Osteocyte (in vitro differentiated cells): Measurements from ENCODE around the gene GALNS. TPM values are rescaled to one million over a fixed set of nuclear protein-coding genes. Genes with fewer than 3 reads are reported as not detected.

ENCODE experiments used
- DNase-seq: peaks from one replicate; pipeline ENCODE4 v3.0.0; 2021; ENCODE audit warnings: mixed read lengths; ENCODE audit not compliant: unreplicated experiment; ENCODE audit errors: extremely low spot score
- H3K27ac Mint-ChIP-seq: one replicate; pipeline ENCODE4 v1.8.0; 2021; ENCODE audit warnings: mild to moderate bottlenecking, mixed read lengths; ENCODE audit not compliant: unreplicated experiment
- H3K27me3 Mint-ChIP-seq: one replicate; pipeline ENCODE4 v1.8.0; 2021; ENCODE audit warnings: mixed read lengths; ENCODE audit not compliant: unreplicated experiment
- H3K36me3 Mint-ChIP-seq: one replicate; pipeline ENCODE4 v1.8.0; 2021; ENCODE audit warnings: mixed read lengths; ENCODE audit not compliant: unreplicated experiment
- H3K4me1 Mint-ChIP-seq: one replicate; pipeline ENCODE4 v1.8.0; 2021; ENCODE audit warnings: mixed read lengths; ENCODE audit not compliant: unreplicated experiment
- H3K4me3 Mint-ChIP-seq: one replicate; pipeline ENCODE4 v1.8.0; 2021; ENCODE audit warnings: mild to moderate bottlenecking, moderate library complexity, mixed read lengths; ENCODE audit not compliant: unreplicated experiment
- H3K9me3 Mint-ChIP-seq: one replicate; pipeline ENCODE4 v1.8.0; 2021; ENCODE audit warnings: mixed read lengths; ENCODE audit not compliant: unreplicated experiment
- total RNA-seq: library from RNA; stranded (reverse); gene quantifications from 2 replicates; pipeline ENCODE4 v1.2.1, GENCODE V29; 2021
- TF ChIP-seq, protein P1 (sequence below): fragments of 200-600 bp; sonication (generic); IDR thresholded peaks from 2 replicates; pipeline ENCODE4 v1.5.0; 2021; ENCODE audit warnings: antibody characterized with exemption, mild to moderate bottlenecking, moderate library complexity

GALNS gene
- total RNA-seq, 1 donor from 2014 or later, result 47.0 TPM

DNA sequence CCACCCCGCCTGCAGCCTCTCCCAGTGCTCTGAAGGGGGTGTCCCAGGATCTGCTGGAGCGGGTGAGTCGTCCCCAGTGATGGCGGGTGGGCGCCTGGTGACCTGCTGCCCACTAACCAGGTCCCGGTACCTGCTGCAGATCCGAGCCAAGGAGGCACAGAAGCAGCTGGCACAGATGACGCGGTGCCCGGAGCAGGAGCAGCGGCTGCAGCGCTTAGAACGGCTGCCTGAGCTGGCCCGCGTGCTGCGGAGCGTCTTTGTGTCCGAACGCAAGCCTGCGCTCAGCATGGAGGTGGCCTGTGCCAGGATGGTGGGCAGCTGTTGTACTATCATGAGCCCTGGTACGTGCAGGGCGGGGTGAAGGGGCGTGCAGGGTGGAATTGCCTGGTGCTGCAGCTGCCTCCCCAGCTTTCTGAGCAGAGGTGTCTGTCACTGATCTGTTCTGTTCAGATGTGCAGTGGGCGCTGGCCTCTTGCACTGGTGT is 49.6 kb downstream of the GALNS start:
- Mint-ChIP-seq H3K4me1 (peaks cover 20% of the 10 kb centered on the region), H3K9me3 (no peaks in the 10 kb centered on the region), H3K36me3 (no peaks in the 10 kb centered on the region), H3K27ac (no peak overlapping the region), H3K27me3 (no peaks in the 10 kb centered on the region), H3K4me3 (no peak overlapping the region)
- no peak for DNase-seq
- TF ChIP-seq, protein P1, sequence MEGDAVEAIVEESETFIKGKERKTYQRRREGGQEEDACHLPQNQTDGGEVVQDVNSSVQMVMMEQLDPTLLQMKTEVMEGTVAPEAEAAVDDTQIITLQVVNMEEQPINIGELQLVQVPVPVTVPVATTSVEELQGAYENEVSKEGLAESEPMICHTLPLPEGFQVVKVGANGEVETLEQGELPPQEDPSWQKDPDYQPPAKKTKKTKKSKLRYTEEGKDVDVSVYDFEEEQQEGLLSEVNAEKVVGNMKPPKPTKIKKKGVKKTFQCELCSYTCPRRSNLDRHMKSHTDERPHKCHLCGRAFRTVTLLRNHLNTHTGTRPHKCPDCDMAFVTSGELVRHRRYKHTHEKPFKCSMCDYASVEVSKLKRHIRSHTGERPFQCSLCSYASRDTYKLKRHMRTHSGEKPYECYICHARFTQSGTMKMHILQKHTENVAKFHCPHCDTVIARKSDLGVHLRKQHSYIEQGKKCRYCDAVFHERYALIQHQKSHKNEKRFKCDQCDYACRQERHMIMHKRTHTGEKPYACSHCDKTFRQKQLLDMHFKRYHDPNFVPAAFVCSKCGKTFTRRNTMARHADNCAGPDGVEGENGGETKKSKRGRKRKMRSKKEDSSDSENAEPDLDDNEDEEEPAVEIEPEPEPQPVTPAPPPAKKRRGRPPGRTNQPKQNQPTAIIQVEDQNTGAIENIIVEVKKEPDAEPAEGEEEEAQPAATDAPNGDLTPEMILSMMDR, result no peak

DNA sequence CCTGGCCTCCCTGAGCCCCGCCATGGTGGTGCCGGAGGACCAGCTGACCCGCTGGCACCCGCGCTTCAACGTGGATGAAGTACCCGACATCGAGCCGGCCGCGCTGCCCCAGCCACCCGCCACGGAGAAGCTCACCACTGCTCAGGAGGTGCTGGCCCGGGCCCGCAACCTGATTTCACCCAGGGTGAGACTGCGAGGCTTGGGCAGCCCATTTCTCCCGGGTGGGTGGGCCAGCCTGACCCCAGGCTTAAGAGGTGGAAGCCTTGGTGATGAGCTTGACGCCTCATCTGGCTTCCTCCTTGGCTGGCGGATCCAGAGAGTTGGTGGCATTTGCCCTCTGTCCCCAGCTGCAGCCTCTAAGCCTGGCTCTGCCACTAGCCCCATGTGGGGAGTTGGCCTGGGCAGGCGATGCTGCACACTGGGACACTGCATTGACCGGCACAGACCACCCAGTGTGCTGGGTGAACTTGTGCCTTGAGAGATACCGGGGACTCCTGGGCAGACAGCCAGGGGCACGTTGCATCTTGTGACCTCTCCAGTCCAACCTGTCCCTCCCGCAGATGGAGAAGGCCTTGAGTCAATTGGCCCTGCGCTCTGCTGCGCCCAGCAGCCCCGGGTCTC is 50.1 kb downstream of the GALNS start:
- no peak for DNase-seq
- no peak overlapping the region for H3K4me3 Mint-ChIP-seq
- H3K9me3 Mint-ChIP-seq, result no peaks in the 10 kb centered on the region
- H3K27me3 Mint-ChIP-seq, result no peaks in the 10 kb centered on the region
- H3K27ac Mint-ChIP-seq, result no peak overlapping the region
- TF ChIP-seq, protein P1, result no peak
- H3K4me1 Mint-ChIP-seq, result peaks cover 18% of the 10 kb centered on the region
- H3K36me3 Mint-ChIP-seq, result no peaks in the 10 kb centered on the region

DNA sequence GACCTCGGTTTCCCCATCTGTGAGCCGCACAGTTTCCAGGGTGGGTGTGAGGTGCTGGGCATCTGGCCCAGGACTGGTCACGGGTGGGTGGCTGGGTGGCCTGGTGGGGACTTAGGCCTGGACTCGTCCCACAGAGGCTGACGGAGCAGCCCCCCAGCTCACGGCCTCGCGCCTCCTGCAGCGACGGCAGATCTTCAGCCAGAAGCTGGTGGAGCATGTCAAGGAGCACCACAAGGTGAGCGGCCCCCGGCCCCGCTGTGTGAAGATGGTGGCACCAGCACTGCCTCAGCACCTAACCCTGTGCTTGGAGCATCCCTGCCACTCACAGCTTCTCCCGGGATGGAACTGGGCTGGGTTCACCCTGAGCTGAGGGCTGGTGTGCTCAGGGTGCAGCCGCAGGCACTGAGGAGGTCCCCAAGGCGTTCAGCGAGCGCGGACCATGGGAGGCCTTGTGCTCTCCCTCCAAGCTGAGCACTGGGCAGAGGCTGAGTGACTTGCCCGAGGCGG is 50.8 kb downstream of the GALNS start:
- Mint-ChIP-seq H3K9me3 (no peaks in the 10 kb centered on the region), H3K4me3 (no peak overlapping the region), H3K27me3 (no peaks in the 10 kb centered on the region), H3K36me3 (no peaks in the 10 kb centered on the region), H3K4me1 (peaks cover 17% of the 10 kb centered on the region), H3K27ac (no peak overlapping the region)
- TF ChIP-seq, protein P1, result no peak
- DNase-seq, result no peak

DNA sequence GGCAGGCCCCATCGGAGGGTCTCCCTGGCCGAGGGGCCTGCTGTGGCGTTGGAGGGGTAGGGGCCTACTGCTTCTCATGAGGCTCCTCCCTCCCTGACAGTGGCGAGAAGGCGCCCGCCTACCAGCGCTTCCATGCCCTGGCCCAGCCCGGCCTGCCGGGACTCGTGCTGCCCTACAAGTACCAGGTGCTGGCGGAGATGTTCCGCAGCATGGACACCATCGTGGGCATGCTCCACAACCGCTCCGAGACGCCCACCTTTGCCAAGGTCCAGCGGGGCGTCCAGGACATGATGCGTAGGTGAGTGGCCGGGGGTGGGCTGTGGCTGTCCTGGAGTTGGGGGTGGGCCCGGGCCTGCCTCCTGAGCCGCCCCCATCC is 51.4 kb downstream of the GALNS start:
- DNase-seq, result no peak
- H3K4me3 Mint-ChIP-seq, result no peak overlapping the region
- no peak overlapping the region for H3K27ac Mint-ChIP-seq
- peaks cover 11% of the 10 kb centered on the region for H3K4me1 Mint-ChIP-seq
- H3K9me3 Mint-ChIP-seq, result no peaks in the 10 kb centered on the region
- no peaks in the 10 kb centered on the region for H3K27me3 Mint-ChIP-seq
- no peaks in the 10 kb centered on the region for H3K36me3 Mint-ChIP-seq
- TF ChIP-seq, protein P1, result no peak

DNA sequence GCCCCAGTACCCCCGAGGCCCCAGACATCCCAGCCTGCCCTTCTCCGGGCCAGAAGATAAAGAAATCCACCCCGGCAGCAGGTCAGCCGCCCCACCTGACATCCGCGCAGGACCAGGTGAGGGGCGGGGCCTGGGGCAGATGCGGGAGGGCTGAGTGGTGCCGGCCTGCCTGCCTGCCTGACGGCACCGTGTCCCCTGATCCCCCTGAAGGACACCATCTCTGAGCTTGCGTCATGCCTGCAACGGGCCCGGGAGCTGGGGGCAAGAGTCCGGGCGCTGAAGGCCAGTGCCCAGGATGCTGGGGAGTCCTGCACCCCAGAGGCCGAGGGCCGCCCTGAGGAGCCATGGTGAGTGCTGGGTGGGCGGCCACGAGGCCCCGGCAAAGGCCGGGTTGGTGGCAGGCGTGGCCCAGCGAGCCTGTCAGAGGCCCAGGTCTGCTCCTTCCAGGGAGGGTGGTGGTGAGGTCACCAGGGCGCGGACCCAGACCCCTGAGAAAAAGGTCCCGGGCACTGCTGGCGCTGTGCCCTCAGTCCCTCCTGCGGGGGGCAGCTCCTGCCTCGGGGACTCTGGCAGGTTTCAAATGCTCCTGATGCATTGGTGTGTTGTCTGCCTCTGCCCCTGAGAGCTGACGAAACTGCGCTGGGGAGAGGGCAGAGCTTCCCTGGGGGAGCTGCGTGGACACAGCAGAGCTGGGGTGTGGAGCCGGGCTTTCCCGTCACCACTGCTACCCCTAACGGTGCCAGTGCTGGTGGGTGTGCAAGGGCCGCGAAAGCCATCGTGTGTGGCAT is 52.0 kb downstream of the GALNS start:
- H3K4me3 Mint-ChIP-seq, result peak overlapping the region; percentile 51
- no peaks in the 10 kb centered on the region for H3K36me3 Mint-ChIP-seq
- H3K4me1 Mint-ChIP-seq, result peaks cover 6% of the 10 kb centered on the region
- DNase-seq, result no peak
- TF ChIP-seq, protein P1, result no peak
- no peak overlapping the region for H3K27ac Mint-ChIP-seq
- H3K9me3 Mint-ChIP-seq, result no peaks in the 10 kb centered on the region
- H3K27me3 Mint-ChIP-seq, result no peaks in the 10 kb centered on the region
